H9 (cell line): Measurements from ENCODE around the gene PCDH18. TPM values are rescaled to one million over a fixed set of nuclear protein-coding genes. Genes with fewer than 3 reads are reported as not detected.
"Not testable (repeated sequence)": the region's sequence is repeated elsewhere in the genome, so short reads cannot be mapped to it uniquely, and the experiment has no call there.

ENCODE experiments used
- DNase-seq: peaks from one replicate; pipeline ENCODE4 v3.0.0-alpha.2; 2017
- H2AFZ ChIP-seq: one replicate; pipeline ENCODE4 v1.6.1; 2013; ENCODE audit warnings: mild to moderate bottlenecking, low read length, control low read depth, moderate library complexity
- H2AK5ac ChIP-seq: 2 replicates; pipeline ENCODE4 v1.6.1; 2013; ENCODE audit warnings: low read length, control low read depth, mixed read lengths; ENCODE audit not compliant: insufficient read length
- H2BK120ac ChIP-seq: one replicate; pipeline ENCODE4 v1.6.1; 2013; ENCODE audit warnings: low read depth, mild to moderate bottlenecking, low read length, control low read depth, inconsistent platforms; ENCODE audit not compliant: poor library complexity, severe bottlenecking
- H2BK12ac ChIP-seq: 2 replicates; pipeline ENCODE4 v1.6.1; 2013; ENCODE audit warnings: low read length, control low read depth, mixed read lengths, low read depth; ENCODE audit not compliant: insufficient read length
- H2BK15ac ChIP-seq: 2 replicates; pipeline ENCODE4 v1.6.1; 2013; ENCODE audit warnings: low read depth, low read length, control low read depth
- H2BK20ac ChIP-seq: one replicate; pipeline ENCODE4 v1.6.1; 2013; ENCODE audit warnings: low read depth, mild to moderate bottlenecking, low read length, control low read depth, inconsistent platforms; ENCODE audit not compliant: poor library complexity, severe bottlenecking
- H2BK5ac ChIP-seq: 2 replicates; pipeline ENCODE4 v1.6.1; 2013; ENCODE audit warnings: low read length, control low read depth, mixed read lengths; ENCODE audit not compliant: insufficient read length
- H3K14ac ChIP-seq: 2 replicates; pipeline ENCODE4 v1.6.1; 2013; ENCODE audit warnings: low read length, control low read depth; ENCODE audit not compliant: insufficient read depth
- H3K18ac ChIP-seq: 2 replicates; pipeline ENCODE4 v1.6.1; 2013; ENCODE audit warnings: low read depth, mild to moderate bottlenecking, mixed read lengths, low read length, control low read depth; ENCODE audit not compliant: insufficient read length
- H3K23ac ChIP-seq: 2 replicates; pipeline ENCODE4 v1.6.1; 2013; ENCODE audit warnings: low read length, control low read depth, mixed read lengths, low read depth; ENCODE audit not compliant: insufficient read length
- H3K23me2 ChIP-seq: 2 replicates; pipeline ENCODE4 v1.6.1; 2013; ENCODE audit warnings: low read depth, mild to moderate bottlenecking, mixed read lengths, low read length, control low read depth; ENCODE audit not compliant: insufficient read length, poor library complexity, severe bottlenecking
- H3K27ac ChIP-seq: 2 replicates; pipeline ENCODE4 v1.5.1; 2013; ENCODE audit warnings: low read length, control low read depth, mixed read lengths, low read depth; ENCODE audit not compliant: insufficient read length
- H3K27me3 ChIP-seq: 2 replicates; pipeline ENCODE4 v1.6.1; 2013; ENCODE audit warnings: low read length, control low read depth, inconsistent platforms; ENCODE audit not compliant: insufficient read depth
- H3K4ac ChIP-seq: 2 replicates; pipeline ENCODE4 v1.6.1; 2013; ENCODE audit warnings: low read depth, mild to moderate bottlenecking, control low read depth, inconsistent platforms, low read length, moderate library complexity
- H3K4me1 ChIP-seq: 2 replicates; pipeline ENCODE4 v1.6.1; 2013; ENCODE audit warnings: low read length, control low read depth, inconsistent platforms; ENCODE audit not compliant: insufficient read depth
- H3K4me2 ChIP-seq: 2 replicates; pipeline ENCODE4 v1.6.1; 2013; ENCODE audit warnings: low read length, control low read depth, mixed read lengths; ENCODE audit not compliant: insufficient read length, insufficient read depth
- H3K56ac ChIP-seq: 2 replicates; pipeline ENCODE4 v1.6.1; 2013; ENCODE audit warnings: low read depth, mild to moderate bottlenecking, mixed read lengths, low read length, control low read depth; ENCODE audit not compliant: insufficient read length
- H3K79me1 ChIP-seq: 2 replicates; pipeline ENCODE4 v1.6.1; 2013; ENCODE audit warnings: low read depth, mild to moderate bottlenecking, moderate library complexity, low read length, control low read depth, inconsistent platforms; ENCODE audit not compliant: insufficient read depth, poor library complexity, severe bottlenecking
- H3K79me2 ChIP-seq: 2 replicates; pipeline ENCODE4 v1.6.1; 2013; ENCODE audit warnings: low read length, control low read depth, inconsistent platforms; ENCODE audit not compliant: insufficient read depth
- H3K9ac ChIP-seq: 2 replicates; pipeline ENCODE4 v1.6.1; 2013; ENCODE audit warnings: low read length, control low read depth, mixed read lengths; ENCODE audit not compliant: insufficient read length; ENCODE audit errors: extremely low read depth
- H3K9me3 ChIP-seq: one replicate; pipeline ENCODE4 v1.6.1; 2013; ENCODE audit warnings: low read depth, low read length, inconsistent platforms; ENCODE audit not compliant: control insufficient read depth
- H3T11ph ChIP-seq: one replicate; pipeline ENCODE4 v1.6.1; 2013; ENCODE audit warnings: mild to moderate bottlenecking, low read length, control low read depth, inconsistent platforms
- H4K20me1 ChIP-seq: one replicate; pipeline ENCODE4 v1.6.1; 2013; ENCODE audit not compliant: control insufficient read depth, insufficient read length, insufficient read depth
- H4K5ac ChIP-seq: 2 replicates; pipeline ENCODE4 v1.6.1; 2013; ENCODE audit warnings: low read depth, mild to moderate bottlenecking, mixed read lengths, low read length, control low read depth; ENCODE audit not compliant: insufficient read length
- H4K8ac ChIP-seq: replicated peaks from 2 replicates; pipeline ENCODE4 v1.6.1; 2013; ENCODE audit warnings: low read length, control low read depth, mixed read lengths, low read depth; ENCODE audit not compliant: insufficient read length
- H4K91ac ChIP-seq: 2 replicates; pipeline ENCODE4 v1.6.1; 2013; ENCODE audit warnings: low read depth, mild to moderate bottlenecking, moderate library complexity, mixed read lengths, low read length, control low read depth; ENCODE audit not compliant: insufficient read length
- H3K27ac Mint-ChIP-seq, 3 experiments: 2 replicates in 2 of 3; 3 replicates in 1 of 3; pipeline ENCODE4 v1.8.0; 2020 to 2021; ENCODE audit warnings: mixed read lengths in 3 of 3, mild to moderate bottlenecking in 1 of 3, moderate library complexity in 1 of 3
- H3K27me3 Mint-ChIP-seq: 2 replicates; pipeline ENCODE4 v1.8.0; 2021; ENCODE audit warnings: low read depth, mild to moderate bottlenecking, moderate library complexity, mixed read lengths
- H3K36me3 Mint-ChIP-seq, 3 experiments: 2 replicates in 2 of 3; 3 replicates in 1 of 3; pipeline ENCODE4 v1.8.0; 2020 to 2021; ENCODE audit warnings: low read depth in 3 of 3, mixed read lengths in 3 of 3; ENCODE audit not compliant: insufficient read depth in 1 of 3
- H3K4me1 Mint-ChIP-seq, 2 experiments: 2 replicates each; pipeline ENCODE4 v1.8.0; 2020; ENCODE audit warnings: mixed read lengths in 2 of 2
- H3K4me3 Mint-ChIP-seq, 2 experiments: 2 replicates in 1 of 2; 3 replicates in 1 of 2; pipeline ENCODE4 v1.8.0; 2020 to 2021; ENCODE audit warnings: mild to moderate bottlenecking in 2 of 2, mixed read lengths in 2 of 2, moderate library complexity in 1 of 2
- H3K9me3 Mint-ChIP-seq, 2 experiments: 2 replicates in 1 of 2; 3 replicates in 1 of 2; pipeline ENCODE4 v1.8.0; 2020; ENCODE audit warnings: mild to moderate bottlenecking in 2 of 2, mixed read lengths in 2 of 2, moderate library complexity in 1 of 2
- WGBS: extraction: QIAGEN DNeasy Blood & Tissue Kit; methylation state at CpG from one replicate; pipeline ENCODE4 v1.1.7; 2013; ENCODE audit warnings: missing lambda C conversion rate, low lambda C conversion rate, mixed read lengths; ENCODE audit not compliant: insufficient read length; ENCODE audit errors: extremely low coverage; 5-methylcytosine and 5-hydroxymethylcytosine counted together
- total RNA-seq: library from RNA; stranded (reverse); gene quantifications from 2 replicates; pipeline ENCODE4 v1.2.1, GENCODE V29; 2021
- TF ChIP-seq, protein P1 (sequence below): fragments of 200-600 bp; sonication (generic); conservative IDR thresholded peaks from 3 replicates; pipeline ENCODE4 v1.8.0; 2021; ENCODE audit warnings: antibody characterized with exemption, mild to moderate bottlenecking

PCDH18 gene
- total RNA-seq, 1 experiment from 2014 or later, result 60.7 TPM

GRCh38 chr4:137502339-137503129 lies 29.8 kb downstream of the PCDH18 start:
- H3K23ac ChIP-seq, result no peak overlapping the region
- DNase-seq, result no peak
- Mint-ChIP-seq H3K27ac (no peak overlapping the region), H3K27me3 (no peaks in the 10 kb centered on the region; the same call in 1 of the 2 replicates), H3K4me3 (no peak overlapping the region), H3K4me1 (no peaks in the 10 kb centered on the region), H3K9me3 (peaks cover 2 to 6% of the 10 kb centered on the region in 2 experiments; a peak in 3 of 5 replicates), H3K36me3 (peaks cover 0 to 3% (median 0%) of the 10 kb centered on the region in 3 experiments; a peak in 2 of 7 replicates)
- no peaks in the 10 kb centered on the region for H3K79me2 ChIP-seq
- H2AFZ ChIP-seq, result no peak overlapping the region
- no peak overlapping the region for H2BK15ac ChIP-seq
- no peak overlapping the region for H2BK20ac ChIP-seq
- no peaks in the 10 kb centered on the region for H3K27me3 ChIP-seq
- H3K23me2 ChIP-seq, result no peaks in the 10 kb centered on the region
- H3K4me1 ChIP-seq, result no peaks in the 10 kb centered on the region
- H4K8ac ChIP-seq, result no peak overlapping the region
- no peak overlapping the region for H4K91ac ChIP-seq
- H3K27ac ChIP-seq, result no peak overlapping the region
- H3K4me2 ChIP-seq, result no peak overlapping the region
- no peak overlapping the region for H2BK5ac ChIP-seq
- no peak overlapping the region for H2BK12ac ChIP-seq
- no peak overlapping the region for H3K4ac ChIP-seq
- no peak overlapping the region for H3K14ac ChIP-seq
- no peak overlapping the region for H3K18ac ChIP-seq
- H4K20me1 ChIP-seq, result no peaks in the 10 kb centered on the region
- no peaks in the 10 kb centered on the region for H3K9me3 ChIP-seq
- H3K79me1 ChIP-seq, result no peaks in the 10 kb centered on the region
- H4K5ac ChIP-seq, result no peak overlapping the region
- no peak overlapping the region for H3K9ac ChIP-seq
- no peak overlapping the region for H2AK5ac ChIP-seq
- TF ChIP-seq, protein P1, sequence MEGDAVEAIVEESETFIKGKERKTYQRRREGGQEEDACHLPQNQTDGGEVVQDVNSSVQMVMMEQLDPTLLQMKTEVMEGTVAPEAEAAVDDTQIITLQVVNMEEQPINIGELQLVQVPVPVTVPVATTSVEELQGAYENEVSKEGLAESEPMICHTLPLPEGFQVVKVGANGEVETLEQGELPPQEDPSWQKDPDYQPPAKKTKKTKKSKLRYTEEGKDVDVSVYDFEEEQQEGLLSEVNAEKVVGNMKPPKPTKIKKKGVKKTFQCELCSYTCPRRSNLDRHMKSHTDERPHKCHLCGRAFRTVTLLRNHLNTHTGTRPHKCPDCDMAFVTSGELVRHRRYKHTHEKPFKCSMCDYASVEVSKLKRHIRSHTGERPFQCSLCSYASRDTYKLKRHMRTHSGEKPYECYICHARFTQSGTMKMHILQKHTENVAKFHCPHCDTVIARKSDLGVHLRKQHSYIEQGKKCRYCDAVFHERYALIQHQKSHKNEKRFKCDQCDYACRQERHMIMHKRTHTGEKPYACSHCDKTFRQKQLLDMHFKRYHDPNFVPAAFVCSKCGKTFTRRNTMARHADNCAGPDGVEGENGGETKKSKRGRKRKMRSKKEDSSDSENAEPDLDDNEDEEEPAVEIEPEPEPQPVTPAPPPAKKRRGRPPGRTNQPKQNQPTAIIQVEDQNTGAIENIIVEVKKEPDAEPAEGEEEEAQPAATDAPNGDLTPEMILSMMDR, result no peak
- no peak overlapping the region for H3K56ac ChIP-seq
- no peak overlapping the region for H2BK120ac ChIP-seq
- H3T11ph ChIP-seq, result no peak overlapping the region
- no CpG with 5 or more reads among the region's 6 CpGs for WGBS

DNA sequence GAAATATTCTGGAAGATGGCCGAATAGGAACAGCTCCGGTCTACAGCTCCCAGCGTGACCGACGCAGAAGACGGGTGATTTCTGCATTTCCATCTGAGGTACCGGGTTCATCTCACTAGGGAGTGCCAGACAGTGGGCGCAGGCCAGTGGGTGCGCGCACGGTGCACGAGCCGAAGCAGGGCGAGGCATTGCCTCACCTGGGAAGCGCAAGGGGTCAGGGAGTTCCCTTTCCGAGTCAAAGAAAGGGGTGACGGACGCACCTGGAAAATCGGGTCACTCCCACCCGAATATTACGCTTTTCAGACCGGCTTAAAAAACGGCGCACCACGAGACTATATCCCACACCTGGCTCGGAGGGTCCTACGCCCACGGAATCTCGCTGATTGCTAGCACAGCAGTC lies 36.0 kb downstream of the PCDH18 start:
- WGBS, result no CpG with 5 or more reads among the region's 29 CpGs
- not testable (repeated sequence) for DNase-seq, H3K4me1 Mint-ChIP-seq, H4K8ac ChIP-seq, H2BK15ac ChIP-seq, H2BK120ac ChIP-seq, H3K27me3 Mint-ChIP-seq, H4K5ac ChIP-seq, H3K27ac ChIP-seq, H3K27me3 ChIP-seq, H3K14ac ChIP-seq, H3K79me1 ChIP-seq, H3K23ac ChIP-seq, H3T11ph ChIP-seq, H4K91ac ChIP-seq, H3K9ac ChIP-seq, H3K9me3 Mint-ChIP-seq, H4K20me1 ChIP-seq, H3K4me1 ChIP-seq, H2AK5ac ChIP-seq, H3K4ac ChIP-seq, H2BK5ac ChIP-seq, H2BK12ac ChIP-seq, H2AFZ ChIP-seq, H3K56ac ChIP-seq, H3K18ac ChIP-seq, H3K36me3 Mint-ChIP-seq, H3K79me2 ChIP-seq, H2BK20ac ChIP-seq, H3K23me2 ChIP-seq, H3K9me3 ChIP-seq, H3K4me2 ChIP-seq
- H3K4me3 Mint-ChIP-seq, result peak overlapping the region; percentile 65 to 76
- peak overlapping the region in 2 of 3 experiments; percentile 85 to 87; a peak in 4 of 7 replicates for H3K27ac Mint-ChIP-seq
